HS-5 (cell line): ENCODE data around the gene CMTM2.
"Not testable (repeated sequence)": the region's sequence is repeated elsewhere in the genome, so short reads cannot be mapped to it uniquely, and the experiment has no call there.

Source experiments
- DNase-seq: peaks from one replicate; pipeline ENCODE4 v3.0.0-alpha.2; 2012; ENCODE audit warnings: low read depth

CMTM2 gene

GRCh38 chr16:66581246-66581952, 2.1 kb downstream of the CMTM2 start:
- no peak for DNase-seq

GRCh38 chr16:66585481-66586239, 6.4 kb downstream of the CMTM2 start:
- DNase-seq, result no peak

- no peak for DNase-seq
These were observed 8.8 kb downstream of the CMTM2 start for GRCh38 chr16:66587881-66588600.

- DNase-seq, result no peak
These were observed 9.9 kb downstream of the CMTM2 start for GRCh38 chr16:66588981-66589713.

GRCh38 chr16:66590322-66590721, 11.1 kb downstream of the CMTM2 start:
- DNase-seq, result no peak

GRCh38 chr16:66591018-66591417, 11.8 kb downstream of the CMTM2 start:
- DNase-seq, result no peak

GRCh38 chr16:66592241-66592640, 13.0 kb downstream of the CMTM2 start:
- no peak for DNase-seq

GRCh38 chr16:66592814-66593213, 13.6 kb downstream of the CMTM2 start:
- no peak for DNase-seq

GRCh38 chr16:66594739-66595138, 15.5 kb downstream of the CMTM2 start:
- DNase-seq, result no peak

GRCh38 chr16:66596559-66596958, 17.3 kb downstream of the CMTM2 start:
- DNase-seq, result not testable (repeated sequence)

GRCh38 chr16:66596986-66597848, 18.0 kb downstream of the CMTM2 start:
- DNase-seq, result no peak

GRCh38 chr16:66598111-66598510, 18.8 kb downstream of the CMTM2 start:
- no peak for DNase-seq

- no peak for DNase-seq
These were observed 20.5 kb downstream of the CMTM2 start for GRCh38 chr16:66599726-66600125.

GRCh38 chr16:66600477-66600876, 21.2 kb downstream of the CMTM2 start:
- DNase-seq, result no peak

- DNase-seq, result no peak
These were observed 22.2 kb downstream of the CMTM2 start for GRCh38 chr16:66601471-66601870.

GRCh38 chr16:66603537-66604375, 24.5 kb downstream of the CMTM2 start:
- DNase-seq, result no peak

- DNase-seq, result no peak
These were observed 25.3 kb downstream of the CMTM2 start, which contains the start of gene CMTM3 for GRCh38 chr16:66604376-66605176. CMTM3 (plus strand) TSS chr16:66604704; CDS start chr16:66604806, 102 bp downstream.

- no peak for DNase-seq
These were observed 26.1 kb downstream of the CMTM2 start for GRCh38 chr16:66605177-66605978.
